ENCODE results near the gene SPATA32. TPM values are rescaled to one million over a fixed set of nuclear protein-coding genes. Genes with fewer than 3 reads are reported as not detected.

SPATA32 gene
- total RNA-seq (not detected), polyA plus RNA-seq (not detected)
- long read RNA-seq, donor 1, result 0 reads
- long read RNA-seq, donor 2, result 0 reads
- long read RNA-seq, donor 3, result 0 reads

GRCh38 chr17:45261577-45262515 is at the start of gene SPATA32:
Gene SPATA32, minus strand, starts transcription at chr17:45262094. Its CDS starts 78 bp downstream, at chr17:45262016.
- peaks cover 0 to 39% (median 34%) of the 10 kb centered on the region in 9 donors for H3K36me3 ChIP-seq
- no peak for TF ChIP-seq CTCF (IDR thresholded peaks at IDR 0.05)
- TF ChIP-seq POLR2A (IDR thresholded peaks at IDR 0.05), result no peak
- H3K4me1 ChIP-seq, result peaks cover 0 to 41% (median 28%) of the 10 kb centered on the region in 12 donors
- intact Hi-C loops (cut with DNase I), result loop anchor here in 4 of 10 donors (2.0 to 5.0 kb wide), 4 partner anchors 15 to 50 kb away; partner anchors contain the start of gene FMNL1 (in 2 of the 4)
- H3K9me3 ChIP-seq, result no peaks in the 10 kb centered on the region
- peak within 1 kb of the TSS; percentile 27 to 75 (median 64) for H3K4me3 ChIP-seq
- DNase-seq (peak; percentile 60 to 84 (median 70)), ATAC-seq (peak in 3 of 4 donors; percentile 30 to 43 (median 40))
- 5 to 14% (median 6%) methylated on average over 22 to 68 of the region's 68 CpGs for WGBS, 4 donors
- no peaks in the 10 kb centered on the region for H3K27me3 ChIP-seq
- peak within 1 kb of the TSS in 10 of 12 donors; percentile 24 to 87 (median 70) for H3K27ac ChIP-seq

- H3K4me1 ChIP-seq, result peaks cover 4 to 100% (median 86%) of the 10 kb centered on the region in 12 donors
- peak overlapping the region in 2 of 12 donors; percentile 16 to 93 for H3K4me3 ChIP-seq
- H3K9me3 ChIP-seq, result no peaks in the 10 kb centered on the region
- no peak for TF ChIP-seq POLR2A (IDR thresholded peaks at IDR 0.05)
- TF ChIP-seq CTCF (IDR thresholded peaks at IDR 0.05), result no peak
- DNase-seq (no peak), ATAC-seq (no peak)
- 48 to 74% (median 56%) methylated on average over 4 of the region's 4 CpGs for WGBS, 4 donors
- H3K27me3 ChIP-seq, result no peaks in the 10 kb centered on the region
- H3K27ac ChIP-seq, result peak overlapping the region; percentile 62 to 98 (median 94)
- peaks cover 0 to 20% (median 0%) of the 10 kb centered on the region in 9 donors for H3K36me3 ChIP-seq
- intact Hi-C loops (cut with DNase I), result loop anchor here in 4 of 10 donors (2.0 to 5.0 kb wide), 4 partner anchors 17 to 71 kb away; partner anchors contain the start of gene SPATA32 (in 1 of the 4)
These were observed 49.5 kb upstream of the SPATA32 start for GRCh38 chr17:45311401-45311759.

- no peaks in the 10 kb centered on the region for H3K27me3 ChIP-seq
- 33 to 39% (median 37%) methylated on average over 3 of the region's 3 CpGs for WGBS, 4 donors
- ATAC-seq (peak in 2 of 4 donors; percentile 12 to 25), DNase-seq (peak in 1 of 5 donors; percentile 71)
- H3K4me3 ChIP-seq, result no peak overlapping the region
- H3K36me3 ChIP-seq, result peaks cover 0 to 20% (median 0%) of the 10 kb centered on the region in 9 donors
- peaks cover 8 to 100% (median 88%) of the 10 kb centered on the region in 12 donors for H3K4me1 ChIP-seq
- no peaks in the 10 kb centered on the region for H3K9me3 ChIP-seq
- H3K27ac ChIP-seq, result peak overlapping the region; percentile 62 to 98 (median 94)
- intact Hi-C loops (cut with DNase I), result loop anchor here in 4 of 10 donors (2.0 to 5.0 kb wide), 4 partner anchors 16 to 72 kb away; partner anchors contain the start of gene SPATA32 (in 1 of the 4)
- TF ChIP-seq CTCF (IDR thresholded peaks at IDR 0.05) (no peak), POLR2A (IDR thresholded peaks at IDR 0.05) (no peak)
These were observed 48.8 kb upstream of the SPATA32 start for GRCh38 chr17:45310380-45311324.
